ENCODE results near the gene TALDO1.

TALDO1 gene

GRCh38 chr11:770642-771616 is 23.7 kb downstream of the TALDO1 start:
- no peak for DNase-seq (ENCODE audit: low read depth)
- TF ChIP-seq, protein P1, sequence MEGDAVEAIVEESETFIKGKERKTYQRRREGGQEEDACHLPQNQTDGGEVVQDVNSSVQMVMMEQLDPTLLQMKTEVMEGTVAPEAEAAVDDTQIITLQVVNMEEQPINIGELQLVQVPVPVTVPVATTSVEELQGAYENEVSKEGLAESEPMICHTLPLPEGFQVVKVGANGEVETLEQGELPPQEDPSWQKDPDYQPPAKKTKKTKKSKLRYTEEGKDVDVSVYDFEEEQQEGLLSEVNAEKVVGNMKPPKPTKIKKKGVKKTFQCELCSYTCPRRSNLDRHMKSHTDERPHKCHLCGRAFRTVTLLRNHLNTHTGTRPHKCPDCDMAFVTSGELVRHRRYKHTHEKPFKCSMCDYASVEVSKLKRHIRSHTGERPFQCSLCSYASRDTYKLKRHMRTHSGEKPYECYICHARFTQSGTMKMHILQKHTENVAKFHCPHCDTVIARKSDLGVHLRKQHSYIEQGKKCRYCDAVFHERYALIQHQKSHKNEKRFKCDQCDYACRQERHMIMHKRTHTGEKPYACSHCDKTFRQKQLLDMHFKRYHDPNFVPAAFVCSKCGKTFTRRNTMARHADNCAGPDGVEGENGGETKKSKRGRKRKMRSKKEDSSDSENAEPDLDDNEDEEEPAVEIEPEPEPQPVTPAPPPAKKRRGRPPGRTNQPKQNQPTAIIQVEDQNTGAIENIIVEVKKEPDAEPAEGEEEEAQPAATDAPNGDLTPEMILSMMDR (IDR thresholded peaks at IDR 0.05; ENCODE audit: insufficient read depth, low read depth, low read length, missing control alignments): no peak

DNA sequence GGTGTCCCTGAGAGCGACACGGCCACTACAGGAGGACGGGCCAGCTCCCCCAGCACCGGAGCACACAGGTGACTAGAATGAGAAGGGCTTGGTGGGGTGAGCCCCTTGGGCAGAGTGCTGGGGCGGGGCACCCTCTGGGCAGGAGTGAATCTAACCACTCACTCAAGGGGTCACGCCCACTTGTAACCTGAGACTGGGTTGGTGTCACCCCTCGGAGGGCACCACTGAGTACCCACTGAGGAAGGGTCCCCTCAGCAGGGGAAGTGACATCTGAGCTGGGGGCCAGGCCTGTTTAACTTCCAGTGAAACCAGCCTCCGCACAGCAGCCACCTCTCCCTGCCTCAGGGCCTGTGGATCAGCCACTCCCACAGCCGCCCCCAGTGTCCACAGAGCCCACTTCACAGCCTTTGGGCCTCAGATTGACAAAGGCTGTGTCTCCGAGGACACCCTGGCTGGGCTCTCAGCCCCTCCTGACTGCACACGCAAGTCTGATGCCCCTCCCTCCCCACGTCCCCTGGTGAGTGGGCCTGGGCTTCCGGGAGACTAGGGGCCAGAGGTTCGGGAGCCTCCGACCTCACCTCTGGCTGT is 24.4 kb downstream of the TALDO1 start:
- DNase-seq (ENCODE audit: low read depth): no peak
- TF ChIP-seq, protein P1 (IDR thresholded peaks at IDR 0.05; ENCODE audit: insufficient read depth, low read depth, low read length, missing control alignments): no peak

More at GRCh38 chr11:770642-771616, 23.7 kb downstream of the TALDO1 start:
- no peak overlapping the region for H3K4me3 ChIP-seq (ENCODE audit: low read depth, low read length)

DNA sequence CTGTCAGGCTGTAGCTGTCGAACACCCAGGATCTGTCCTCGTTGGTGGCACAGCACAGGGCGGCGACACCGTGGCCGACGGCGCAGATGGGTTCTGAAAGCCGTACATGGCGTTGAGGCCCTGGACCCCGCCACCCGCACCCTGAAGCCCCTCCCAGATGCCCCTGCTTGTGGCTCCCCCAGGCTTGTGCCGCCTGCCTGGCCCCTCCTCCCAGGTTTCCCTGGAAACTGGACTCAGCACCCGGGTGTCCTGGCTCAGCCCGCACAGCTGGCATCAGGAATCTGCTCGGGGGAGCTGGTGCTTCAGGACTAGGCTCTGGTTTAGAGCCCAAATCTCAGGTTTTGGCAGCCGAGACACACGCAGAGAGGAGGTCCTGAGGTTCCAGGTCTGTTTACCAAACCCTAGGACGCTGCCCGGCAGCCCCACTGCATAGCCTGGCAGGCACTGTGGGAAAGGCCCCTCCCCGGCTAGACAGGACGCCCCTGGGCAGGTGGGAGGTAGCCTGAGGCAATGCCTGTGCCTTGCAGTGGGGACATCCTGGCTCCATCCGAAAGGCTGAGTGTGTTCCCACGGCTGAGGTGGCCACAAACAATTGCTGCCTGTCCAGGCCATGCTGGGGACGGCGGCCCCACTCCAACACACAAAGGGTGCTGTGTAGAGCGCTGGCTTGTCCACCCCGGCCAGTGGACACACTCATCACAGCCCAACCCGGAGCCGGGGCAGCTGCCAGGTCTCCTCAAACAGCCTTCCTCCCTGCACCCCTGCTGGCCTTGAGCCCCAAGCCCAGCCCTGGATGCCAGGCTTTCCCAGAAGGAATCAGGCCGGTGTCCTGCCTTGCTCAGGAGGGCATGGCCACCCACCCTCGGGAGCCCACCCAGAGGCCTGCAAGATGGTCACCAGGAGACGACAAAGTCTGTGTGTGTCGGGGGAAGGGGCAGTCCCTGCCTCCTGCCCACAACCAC is 25.4 kb downstream of the TALDO1 start:
- H3K4me3 ChIP-seq (ENCODE audit: low read depth, low read length): no peak overlapping the region
- DNase-seq (ENCODE audit: low read depth): no peak
- TF ChIP-seq, protein P1 (IDR thresholded peaks at IDR 0.05; ENCODE audit: insufficient read depth, low read depth, low read length, missing control alignments): no peak

More for the DNA sequence above, 24.4 kb downstream of the TALDO1 start:
- H3K4me3 ChIP-seq (ENCODE audit: low read depth, low read length): no peak overlapping the region

- TF ChIP-seq, protein P1 (IDR thresholded peaks at IDR 0.05; ENCODE audit: insufficient read depth, low read depth, low read length, missing control alignments): no peak
- no peak for DNase-seq (ENCODE audit: low read depth)
- no peak overlapping the region for H3K4me3 ChIP-seq (ENCODE audit: low read depth, low read length)
Measured at GRCh38 chr11:773425-773824, 26.2 kb downstream of the TALDO1 start.

DNA sequence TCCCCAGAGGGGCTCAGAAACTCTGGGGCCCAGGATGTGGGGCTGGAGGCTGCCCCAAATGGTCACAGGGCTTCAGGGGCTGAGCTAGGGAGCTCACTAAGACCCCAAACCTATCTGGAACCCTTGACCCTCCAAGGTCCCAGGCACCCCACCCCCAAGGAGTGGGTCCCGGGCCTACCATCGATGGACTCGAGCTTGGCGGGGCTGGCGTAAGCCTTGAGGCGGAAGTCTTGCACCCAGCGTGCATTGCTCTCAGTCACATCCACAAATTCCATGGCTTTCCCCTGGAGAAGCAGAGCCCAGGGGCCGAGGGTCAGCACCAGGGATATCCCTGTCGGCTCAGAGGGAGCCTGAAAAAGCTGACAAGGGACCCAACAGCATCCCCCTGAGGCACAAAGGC is 26.6 kb downstream of the TALDO1 start:
- no peak for DNase-seq (ENCODE audit: low read depth)
- H3K4me3 ChIP-seq (ENCODE audit: low read depth, low read length): no peak overlapping the region
- TF ChIP-seq, protein P1 (IDR thresholded peaks at IDR 0.05; ENCODE audit: insufficient read depth, low read depth, low read length, missing control alignments): no peak

- no peak for DNase-seq (ENCODE audit: low read depth)
- no peak overlapping the region for H3K4me3 ChIP-seq (ENCODE audit: low read depth, low read length)
- TF ChIP-seq, protein P1 (IDR thresholded peaks at IDR 0.05; ENCODE audit: insufficient read depth, low read depth, low read length, missing control alignments): no peak
Measured at GRCh38 chr11:774873-775592, 27.8 kb downstream of the TALDO1 start.

All from GM12865 (cell line).